Tibial nerve (tissue), 4 donors: Measurements from ENCODE around the gene LTBP2.

Source experiments
- EP300 ChIP-seq, 2 donors: sonication (generic); formaldehyde crosslinking; IDR thresholded peaks; one replicate each; pipeline ENCODE4 v1.6.1; 2017; ENCODE audit warnings: antibody characterized with exemption in 2 of 2, mild to moderate bottlenecking in 1 of 2
- TF ChIP-seq, protein P1 (sequence below), 5 experiments: fragments of 200-600 bp in 3 of 5; fragments of 450-650 bp in 2 of 5; sonication (generic) in 3 of 5; IDR thresholded peaks; one replicate each; pipeline ENCODE4 v1.5.1; 2016 to 2019; ENCODE audit warnings: antibody characterized with exemption in 5 of 5, mild to moderate bottlenecking in 3 of 5, moderate library complexity in 2 of 5

DNA sequence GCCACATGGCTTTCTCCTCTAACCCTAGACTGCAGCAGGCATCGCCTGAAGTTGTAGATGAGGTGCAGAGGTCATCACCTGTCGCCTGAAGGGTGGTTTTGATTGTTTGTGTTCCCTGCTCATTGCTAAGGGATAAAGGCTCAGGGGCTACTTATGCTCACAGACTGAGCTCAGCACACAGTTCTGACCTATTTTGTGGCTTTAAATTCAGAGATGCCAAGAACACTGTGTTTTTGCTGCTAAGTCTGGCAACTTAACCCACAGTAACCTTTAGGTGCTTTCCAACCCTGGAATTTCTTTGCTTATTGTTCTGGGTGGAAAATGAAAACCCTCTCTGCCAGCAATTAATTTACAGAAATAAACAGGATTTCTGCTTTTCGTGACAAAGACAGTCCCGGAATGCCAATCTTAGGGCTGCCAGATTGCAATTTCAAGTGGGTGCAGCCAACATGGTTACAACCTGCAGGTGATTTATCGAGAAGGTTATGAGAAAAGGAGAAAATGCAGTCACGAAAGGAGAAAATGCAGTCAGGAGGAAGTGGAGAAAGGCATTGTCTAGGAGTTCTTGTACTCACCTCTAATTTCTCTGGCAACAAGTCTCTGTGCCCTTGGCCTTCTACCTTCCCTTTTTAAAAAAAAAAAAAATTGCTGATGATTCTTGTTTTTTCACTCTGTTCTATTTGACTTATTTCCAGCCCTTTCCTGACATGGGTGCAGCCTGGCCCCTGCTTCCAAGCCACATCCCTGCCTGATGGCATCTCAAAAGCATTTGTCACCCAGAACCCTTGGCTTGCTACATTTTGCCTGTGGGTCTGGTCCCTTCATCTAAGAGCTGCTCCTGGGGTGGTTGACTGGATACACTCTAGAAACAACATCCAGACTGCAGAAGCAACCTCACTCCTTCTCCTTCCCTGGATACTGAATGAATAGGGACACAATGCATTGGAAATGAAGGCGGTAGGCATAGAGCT is 142.2 kb downstream of the LTBP2 start:
- TF ChIP-seq EP300 (IDR thresholded peaks at IDR 0.05): peak; percentile 11 to 21
- TF ChIP-seq, protein P1, sequence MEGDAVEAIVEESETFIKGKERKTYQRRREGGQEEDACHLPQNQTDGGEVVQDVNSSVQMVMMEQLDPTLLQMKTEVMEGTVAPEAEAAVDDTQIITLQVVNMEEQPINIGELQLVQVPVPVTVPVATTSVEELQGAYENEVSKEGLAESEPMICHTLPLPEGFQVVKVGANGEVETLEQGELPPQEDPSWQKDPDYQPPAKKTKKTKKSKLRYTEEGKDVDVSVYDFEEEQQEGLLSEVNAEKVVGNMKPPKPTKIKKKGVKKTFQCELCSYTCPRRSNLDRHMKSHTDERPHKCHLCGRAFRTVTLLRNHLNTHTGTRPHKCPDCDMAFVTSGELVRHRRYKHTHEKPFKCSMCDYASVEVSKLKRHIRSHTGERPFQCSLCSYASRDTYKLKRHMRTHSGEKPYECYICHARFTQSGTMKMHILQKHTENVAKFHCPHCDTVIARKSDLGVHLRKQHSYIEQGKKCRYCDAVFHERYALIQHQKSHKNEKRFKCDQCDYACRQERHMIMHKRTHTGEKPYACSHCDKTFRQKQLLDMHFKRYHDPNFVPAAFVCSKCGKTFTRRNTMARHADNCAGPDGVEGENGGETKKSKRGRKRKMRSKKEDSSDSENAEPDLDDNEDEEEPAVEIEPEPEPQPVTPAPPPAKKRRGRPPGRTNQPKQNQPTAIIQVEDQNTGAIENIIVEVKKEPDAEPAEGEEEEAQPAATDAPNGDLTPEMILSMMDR (IDR thresholded peaks at IDR 0.05): no peak
